Smooth muscle cell (in vitro differentiated cells): Measurements from ENCODE around the gene EXOC6B. TPM values are rescaled to one million over a fixed set of nuclear protein-coding genes. Genes with fewer than 3 reads are reported as not detected.

Experiments
- DNase-seq: peaks from one replicate; lab custom pipeline; 2025; ENCODE audit not compliant: unreplicated experiment; lab: John Stamatoyannopoulos, UW
- H2AFZ ChIP-seq: fragments of 200-600 bp; sonication (generic); 2 replicates; pipeline ENCODE4 v1.6.0; 2016; ENCODE audit warnings: antibody characterized with exemption, low read depth, mild to moderate bottlenecking
- H3F3A ChIP-seq: fragments of 200-600 bp; sonication (generic); 2 replicates; pipeline ENCODE4 v1.6.0; 2017; ENCODE audit warnings: antibody characterized with exemption, low read depth
- H3K27ac ChIP-seq: fragments of 200-600 bp; sonication (generic); 2 replicates; pipeline ENCODE4 v1.5.1; 2016; ENCODE audit warnings: low read depth, mild to moderate bottlenecking
- H3K27me3 ChIP-seq: fragments of 200-600 bp; sonication (generic); 2 replicates; pipeline ENCODE4 v1.6.1; 2016; ENCODE audit warnings: low read depth, mild to moderate bottlenecking
- H3K36me3 ChIP-seq: fragments of 200-600 bp; sonication (generic); 2 replicates; pipeline ENCODE4 v1.5.1; 2016; ENCODE audit warnings: low read depth
- H3K4me1 ChIP-seq: fragments of 200-600 bp; sonication (generic); 2 replicates; pipeline ENCODE4 v1.5.1; 2016; ENCODE audit warnings: low read depth
- H3K4me2 ChIP-seq: fragments of 200-600 bp; sonication (generic); 2 replicates; pipeline ENCODE4 v1.6.0; 2016; ENCODE audit warnings: mild to moderate bottlenecking
- H3K4me3 ChIP-seq: fragments of 200-600 bp; sonication (generic); 2 replicates; pipeline ENCODE4 v1.5.1; 2016; ENCODE audit warnings: mild to moderate bottlenecking
- H3K79me2 ChIP-seq: fragments of 200-600 bp; sonication (generic); 2 replicates; pipeline ENCODE4 v1.6.0; 2016; ENCODE audit warnings: low read depth, mild to moderate bottlenecking
- H3K9ac ChIP-seq: fragments of 200-600 bp; sonication (generic); 2 replicates; pipeline ENCODE4 v1.6.0; 2016; ENCODE audit warnings: low read depth
- H3K9me3 ChIP-seq: fragments of 200-600 bp; sonication (generic); replicated peaks from 2 replicates; pipeline ENCODE4 v1.5.1; 2016; ENCODE audit warnings: low read depth
- H4K20me1 ChIP-seq: fragments of 200-600 bp; sonication (generic); 2 replicates; pipeline ENCODE4 v1.6.0; 2016; ENCODE audit warnings: low read depth
- CTCF ChIP-seq: fragments of 200-600 bp; sonication (generic); IDR thresholded peaks from 2 replicates; pipeline ENCODE4 v1.5.1; 2017; ENCODE audit warnings: borderline replicate concordance, mild to moderate bottlenecking, antibody characterized with exemption; ENCODE audit not compliant: insufficient read depth, poor library complexity, severe bottlenecking
- WGBS: methylation state at CpG from one replicate; pipeline ENCODE4 v1.1.7; 2016; ENCODE audit warnings: low lambda C conversion rate; 5-methylcytosine and 5-hydroxymethylcytosine counted together
- polyA plus RNA-seq: library from polyadenylated mRNA; unstranded; fragments of >200 nt; fragmentation: Nextera tagmentation; extraction: Ambion mirVana; gene quantifications from 2 replicates; pipeline ENCODE4 v1.2.1, GENCODE V29; 2016
- total RNA-seq: library from RNA; depleted of rRNA; stranded (reverse); fragments of >200 nt; gene quantifications from 2 replicates; pipeline ENCODE4 v1.2.3, GENCODE V29; 2014

Gene EXOC6B
- total and polyA plus RNA-seq, 2 experiments from 2014 or later, result 6.9 to 19.7 TPM

GRCh38 chr2:72415241-72415661 is 410.6 kb downstream of the EXOC6B start:
- Histone ChIP-seq H3K79me2 (no peaks in the 10 kb centered on the region), H3K27ac (no peak overlapping the region), H4K20me1 (no peaks in the 10 kb centered on the region), H2AFZ (no peak overlapping the region), H3K4me1 (no peaks in the 10 kb centered on the region), H3K27me3 (no peaks in the 10 kb centered on the region), H3K36me3 (no peaks in the 10 kb centered on the region), H3K9ac (no peak overlapping the region), H3K4me2 (no peak overlapping the region), H3K4me3 (no peak overlapping the region), H3F3A (no peaks in the 10 kb centered on the region), H3K9me3 (no peaks in the 10 kb centered on the region)
- 71% methylated on average over 2 of the region's 2 CpGs for WGBS
- DNase-seq, result no peak
- TF ChIP-seq CTCF, result no peak

- Histone ChIP-seq H3K9ac (no peak overlapping the region), H3K79me2 (no peaks in the 10 kb centered on the region), H3K27ac (no peak overlapping the region), H2AFZ (no peak overlapping the region), H3K36me3 (no peaks in the 10 kb centered on the region), H3K27me3 (no peaks in the 10 kb centered on the region), H3K4me2 (no peak overlapping the region), H4K20me1 (no peaks in the 10 kb centered on the region), H3K4me1 (no peaks in the 10 kb centered on the region), H3F3A (no peaks in the 10 kb centered on the region), H3K4me3 (no peak overlapping the region), H3K9me3 (no peaks in the 10 kb centered on the region)
- 97% methylated on average over 2 of the region's 2 CpGs for WGBS
- TF ChIP-seq CTCF, result no peak
- DNase-seq, result no peak
Observed at GRCh38 chr2:72414137-72414760, 411.6 kb downstream of the EXOC6B start.

- WGBS, result 100% methylated on average over 1 of the region's 1 CpG
Observed at GRCh38 chr2:72413716-72414115, 412.1 kb downstream of the EXOC6B start.

More at GRCh38 chr2:72413716-72414115, 412.1 kb downstream of the EXOC6B start:
- H4K20me1 ChIP-seq, result no peaks in the 10 kb centered on the region
- no peak overlapping the region for H3K4me3 ChIP-seq
- no peak overlapping the region for H3K9ac ChIP-seq
- no peak overlapping the region for H3K4me2 ChIP-seq
- no peaks in the 10 kb centered on the region for H3K9me3 ChIP-seq
- no peak overlapping the region for H2AFZ ChIP-seq
- H3F3A ChIP-seq, result no peaks in the 10 kb centered on the region
- H3K4me1 ChIP-seq, result no peaks in the 10 kb centered on the region
- no peak for DNase-seq
- H3K36me3 ChIP-seq, result no peaks in the 10 kb centered on the region
- H3K79me2 ChIP-seq, result no peaks in the 10 kb centered on the region
- TF ChIP-seq CTCF, result no peak
- H3K27ac ChIP-seq, result no peak overlapping the region
- H3K27me3 ChIP-seq, result no peaks in the 10 kb centered on the region
